GM12878 (cell line): ENCODE measurements around the gene PABPN1. TPM values are rescaled to one million over a fixed set of nuclear protein-coding genes. Genes with fewer than 3 reads are reported as not detected.

Experiments used
- ATAC-seq: fragments of 200-7000 bp; cut with Tn5 transposase; 3 replicates; pipeline ENCODE4 v1.9.1; 2020; ENCODE audit warnings: mild to moderate bottlenecking, moderate library complexity
- BruUV-seq: library from RNA; stranded (reverse); fragments of 400-500 nt; replicated peaks from 2 replicates; lab custom pipeline; 2021; lab: Mats Ljungman, UMichigan
- CTCF ChIA-PET: fragments of 300-600 bp; sonication (Branson Sonifier 250); formaldehyde crosslinking; extraction: SDS; loops from one replicate; lab custom pipeline; 2021; ENCODE audit warnings: inconsistent platforms; lab: Yijun Ruan, JAX
- POLR2A ChIA-PET: fragments of 350-600 bp; formaldehyde crosslinking; extraction: SDS; loops from one replicate; lab custom pipeline; 2021; ENCODE audit warnings: inconsistent platforms; lab: Charles Lee
- RAD21 ChIA-PET: fragments of 300-600 bp; sonication (Branson Sonifier 250); formaldehyde crosslinking; loops from one replicate; lab custom pipeline; 2023; ENCODE audit warnings: antibody characterized with exemption; ENCODE audit not compliant: unreplicated experiment; lab: Charles Lee
- SMC1A ChIA-PET: fragments of 300-600 bp; sonication (Branson Sonifier 250); formaldehyde crosslinking; loops from one replicate; lab custom pipeline; 2023; ENCODE audit not compliant: unreplicated experiment, uncharacterized antibody; lab: Charles Lee
- DNase-seq: peaks from one replicate; pipeline ENCODE4 v3.0.0-alpha.2; 2011; ENCODE audit warnings: low read depth, low spot score
- FAIRE-seq: peaks from 3 replicates; lab custom pipeline; 2011; peaks lifted over from hg19 to GRCh38; lab: Jason Lieb, UNC
- H2AFZ ChIP-seq: 2 replicates; pipeline ENCODE4 v1.6.0; 2011; ENCODE audit warnings: low read depth, low read length, control low read depth; ENCODE audit not compliant: control insufficient read depth
- H3K27ac ChIP-seq: 2 replicates; pipeline ENCODE4 v1.5.1; 2011; ENCODE audit warnings: control low read depth; ENCODE audit not compliant: control insufficient read depth, insufficient read depth
- H3K27me3 ChIP-seq, 2 experiments: replicated peaks in 1 of 2; 2 replicates each; pipeline versions ENCODE4 v1.6.0 to v1.6.1; 2011; ENCODE audit warnings: low read length in 1 of 2; ENCODE audit not compliant: control insufficient read depth in 2 of 2, insufficient read depth in 2 of 2
- H3K36me3 ChIP-seq, 2 experiments: 2 replicates each; pipeline ENCODE4 v1.5.1; 2011; ENCODE audit warnings: low read length in 1 of 2; ENCODE audit not compliant: control insufficient read depth in 2 of 2, insufficient read depth in 2 of 2
- H3K4me1 ChIP-seq: 2 replicates; pipeline ENCODE4 v1.6.1; 2011; ENCODE audit warnings: mild to moderate bottlenecking, low read length, moderate library complexity, mixed read lengths; ENCODE audit not compliant: control insufficient read depth, insufficient read depth
- H3K4me2 ChIP-seq: 2 replicates; pipeline ENCODE4 v1.6.0; 2011; ENCODE audit warnings: control low read depth; ENCODE audit not compliant: control insufficient read depth, insufficient read depth
- H3K4me3 ChIP-seq: fragments of 200-600 bp; sonication (generic); 2 replicates; pipeline ENCODE4 v1.5.1; 2016
- H3K79me2 ChIP-seq: 2 replicates; pipeline ENCODE4 v1.6.0; 2011; ENCODE audit warnings: low read length; ENCODE audit not compliant: control insufficient read depth, insufficient read depth
- H3K9ac ChIP-seq: 2 replicates; pipeline ENCODE4 v1.8.0; 2011; ENCODE audit warnings: low read length, control low read depth, mixed read lengths; ENCODE audit not compliant: control insufficient read depth, insufficient read depth
- H3K9me3 ChIP-seq: replicated peaks from 3 replicates; pipeline ENCODE4 v1.5.1; 2011; ENCODE audit warnings: mild to moderate bottlenecking, low read length; ENCODE audit not compliant: control insufficient read depth, insufficient read depth
- H4K20me1 ChIP-seq: 2 replicates; pipeline ENCODE4 v1.6.0; 2011; ENCODE audit not compliant: control insufficient read depth, insufficient read depth
- ASH2L ChIP-seq: fragments of 300-600, 200-600 bp; sonication (generic); IDR thresholded peaks from 2 replicates; pipeline ENCODE4 v1.6.1; 2017; ENCODE audit warnings: low read depth, mild to moderate bottlenecking, borderline replicate concordance
- CHD2 ChIP-seq: IDR thresholded peaks from 2 replicates; pipeline ENCODE4 v1.6.1; 2011; ENCODE audit warnings: low read depth, low read length, improper control_type of control experiment, borderline replicate concordance
- EED ChIP-seq: sonication (generic); IDR thresholded peaks from 2 replicates; pipeline ENCODE4 v1.6.1; 2016; ENCODE audit warnings: antibody characterized with exemption, low read depth
- IKZF2 ChIP-seq, 2 experiments: fragments of 450-650 bp; IDR thresholded peaks; 2 replicates each; pipeline ENCODE4 v1.6.1; 2017; ENCODE audit warnings: mild to moderate bottlenecking in 2 of 2, moderate library complexity in 2 of 2
- TARDBP ChIP-seq: IDR thresholded peaks from 2 replicates; pipeline ENCODE4 v1.6.1; 2016; ENCODE audit warnings: borderline replicate concordance
- YBX1 ChIP-seq: fragments of 450-650 bp; IDR thresholded peaks from 2 replicates; pipeline ENCODE4 v1.6.1; 2016; ENCODE audit warnings: antibody characterized with exemption
- ZNF622 ChIP-seq: fragments of 450-650 bp; IDR thresholded peaks from 2 replicates; pipeline ENCODE4 v1.6.1; 2017; ENCODE audit warnings: mild to moderate bottlenecking, inconsistent platforms
- WGBS: methylation state at CpG from one replicate; pipeline ENCODE4 v1.1.6; 2016; ENCODE audit warnings: low lambda C conversion rate; ENCODE audit not compliant: insufficient replicate concordance, insufficient coverage; ENCODE audit errors: missing lambda C conversion rate; 5-methylcytosine and 5-hydroxymethylcytosine counted together
- in situ Hi-C: fragments of 300-500 bp; cut with MboI; formaldehyde crosslinking; loops from 9 replicates; pipeline ENCODE4 v1.14.3; 2018; ENCODE audit warnings: mixed read lengths
- intact Hi-C: fragments of 100-400 bp; cut with micrococcal nuclease; formaldehyde crosslinking; loops from one replicate; pipeline ENCODE4 v1.14.2; 2022; ENCODE audit not compliant: unreplicated experiment
- polyA plus RNA-seq, 11 experiments: library from polyadenylated mRNA; depleted of rRNA in 4 of 11; unstranded in 6 of 11; stranded (reverse) in 5 of 11; fragments of >200 nt; fragmentation: Nextera tagmentation in 4 of 11; fragmentation: Illumina TruSeq in 1 of 11; extraction: Ambion mirVana in 4 of 11; extraction: Trizol in 1 of 11; gene quantifications; 1 replicate in 1 of 11; 2 replicates in 10 of 11; pipeline versions ENCODE4 v1.2.1 to v1.2.3, GENCODE V29; 2011 to 2016; ENCODE audit warnings: inconsistent platforms in 2 of 11, missing spikeins in 2 of 11, low read depth in 1 of 11
- total RNA-seq, 4 experiments: library from RNA; depleted of rRNA in 3 of 4; stranded (reverse); fragments of >200 nt in 3 of 4; fragmentation: Illumina TruSeq in 1 of 4; extraction: Trizol in 1 of 4; gene quantifications; 2 replicates each; pipeline versions ENCODE4 v1.2.1 to v1.2.3, GENCODE V29; 2013 to 2021
- TF ChIP-seq, protein P1 (sequence below): fragments of 450-650 bp; IDR thresholded peaks from 2 replicates; pipeline ENCODE4 v1.6.1; 2016; ENCODE audit warnings: mild to moderate bottlenecking
- TF ChIP-seq, protein P2 (sequence below): fragments of 450-650 bp; IDR thresholded peaks from 2 replicates; pipeline ENCODE4 v1.6.1; 2017; ENCODE audit warnings: mild to moderate bottlenecking, low read depth, inconsistent platforms; ENCODE audit not compliant: poor library complexity, severe bottlenecking
- TF ChIP-seq, protein P3 (sequence below): fragments of 450-650 bp; IDR thresholded peaks from 2 replicates; pipeline ENCODE4 v1.6.1; 2017; ENCODE audit warnings: mild to moderate bottlenecking
- TF ChIP-seq, protein P4 (sequence below): fragments of 450-650 bp; IDR thresholded peaks from 2 replicates; pipeline ENCODE4 v1.6.1; 2014; ENCODE audit warnings: mild to moderate bottlenecking
- TF ChIP-seq, protein P5 (sequence below): fragments of 450-650 bp; IDR thresholded peaks from 2 replicates; pipeline ENCODE4 v1.6.1; 2017; ENCODE audit warnings: low read depth, mild to moderate bottlenecking, moderate library complexity

Gene PABPN1
- total and polyA plus RNA-seq, 10 of the 15 experiments (the other 5 are each of a cell fraction or from before 2014, with no cell fraction given) = 31.3 to 248 (median 103) TPM

DNA sequence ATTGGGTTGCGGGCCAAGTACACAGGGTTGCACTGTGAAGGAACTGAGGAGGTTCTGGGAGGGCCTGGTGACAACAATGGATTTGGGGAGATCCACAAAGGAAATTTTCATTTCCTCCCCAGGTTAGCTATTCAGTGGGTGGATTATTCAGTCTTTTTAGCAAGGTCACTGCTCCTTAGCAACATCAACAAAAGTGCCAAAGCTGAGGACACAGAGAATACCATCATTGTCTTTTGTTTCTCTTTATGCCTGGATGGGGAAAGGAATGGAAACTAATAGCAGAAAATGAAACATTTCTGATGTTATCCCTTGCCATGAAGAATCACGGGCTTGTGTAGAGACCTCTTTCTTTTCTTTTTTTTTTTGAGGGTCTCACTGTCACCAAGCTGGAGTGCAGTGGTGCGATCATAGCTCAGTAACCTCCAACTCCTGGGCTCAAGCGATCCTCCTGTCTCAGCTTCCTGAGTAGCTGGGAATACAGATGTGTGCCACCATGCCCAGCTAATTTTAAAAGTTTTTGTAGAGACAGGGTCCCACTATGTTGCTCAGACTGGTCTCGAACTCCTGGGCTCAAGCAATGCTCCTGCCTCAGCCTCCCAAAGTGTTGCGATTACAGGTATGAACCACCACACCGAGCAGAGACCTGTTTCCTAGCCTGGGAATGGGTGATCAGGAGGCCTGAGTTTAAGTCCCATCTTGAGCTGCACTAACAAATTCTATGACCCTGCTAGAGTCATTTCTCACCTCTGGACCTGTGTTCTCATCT is 25.1 kb upstream of the PABPN1 start:
- POLR2A ChIA-PET = interaction anchor here (0.8 to 1.7 kb wide), 2 partner anchors 10 to 11 kb away, joined by 4 to 6 read pairs; partner anchors contain the start of genes BCL2L2 and HOMEZ
- in situ Hi-C loops (no loop called here), intact Hi-C loops (no loop called here)
- H3K27me3 ChIP-seq = no peaks in the 10 kb centered on the region
- H3K9me3 ChIP-seq = no peaks in the 10 kb centered on the region
- H3K79me2 ChIP-seq = peaks cover 7% of the 10 kb centered on the region
- FAIRE-seq (no peak), DNase-seq (no peak), ATAC-seq (no peak)
- H3K36me3 ChIP-seq = no peaks in the 10 kb centered on the region
- no peaks in the 10 kb centered on the region for H4K20me1 ChIP-seq
- no TSS peak for BruUV-seq
- CTCF ChIA-PET = interaction anchor here (0.6 to 6.1 kb wide), 11 partner anchors 10 to 264 kb away, joined by 3 to 40 read pairs (median 7); partner anchors contain the start of genes BCL2L2, HOMEZ and PABPN1
- RAD21 ChIA-PET = interaction anchor here (0.8 to 2.0 kb wide), 4 partner anchors 14 to 28 kb away, joined by 3 to 6 read pairs (median 4); no protein-coding TSS in a partner anchor
- TF ChIP-seq, protein P1, sequence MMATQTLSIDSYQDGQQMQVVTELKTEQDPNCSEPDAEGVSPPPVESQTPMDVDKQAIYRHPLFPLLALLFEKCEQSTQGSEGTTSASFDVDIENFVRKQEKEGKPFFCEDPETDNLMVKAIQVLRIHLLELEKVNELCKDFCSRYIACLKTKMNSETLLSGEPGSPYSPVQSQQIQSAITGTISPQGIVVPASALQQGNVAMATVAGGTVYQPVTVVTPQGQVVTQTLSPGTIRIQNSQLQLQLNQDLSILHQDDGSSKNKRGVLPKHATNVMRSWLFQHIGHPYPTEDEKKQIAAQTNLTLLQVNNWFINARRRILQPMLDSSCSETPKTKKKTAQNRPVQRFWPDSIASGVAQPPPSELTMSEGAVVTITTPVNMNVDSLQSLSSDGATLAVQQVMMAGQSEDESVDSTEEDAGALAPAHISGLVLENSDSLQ = no peak
- TF ChIP-seq YBX1 (no peak), ZNF622 (no peak), EED (no peak), IKZF2 (IDR thresholded peaks at IDR 0.05) (no peak), CHD2 (no peak), TARDBP (no peak), ASH2L (no peak)
- TF ChIP-seq, protein P2, sequence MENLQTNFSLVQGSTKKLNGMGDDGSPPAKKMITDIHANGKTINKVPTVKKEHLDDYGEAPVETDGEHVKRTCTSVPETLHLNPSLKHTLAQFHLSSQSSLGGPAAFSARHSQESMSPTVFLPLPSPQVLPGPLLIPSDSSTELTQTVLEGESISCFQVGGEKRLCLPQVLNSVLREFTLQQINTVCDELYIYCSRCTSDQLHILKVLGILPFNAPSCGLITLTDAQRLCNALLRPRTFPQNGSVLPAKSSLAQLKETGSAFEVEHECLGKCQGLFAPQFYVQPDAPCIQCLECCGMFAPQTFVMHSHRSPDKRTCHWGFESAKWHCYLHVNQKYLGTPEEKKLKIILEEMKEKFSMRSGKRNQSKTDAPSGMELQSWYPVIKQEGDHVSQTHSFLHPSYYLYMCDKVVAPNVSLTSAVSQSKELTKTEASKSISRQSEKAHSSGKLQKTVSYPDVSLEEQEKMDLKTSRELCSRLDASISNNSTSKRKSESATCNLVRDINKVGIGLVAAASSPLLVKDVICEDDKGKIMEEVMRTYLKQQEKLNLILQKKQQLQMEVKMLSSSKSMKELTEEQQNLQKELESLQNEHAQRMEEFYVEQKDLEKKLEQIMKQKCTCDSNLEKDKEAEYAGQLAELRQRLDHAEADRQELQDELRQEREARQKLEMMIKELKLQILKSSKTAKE = no peak
- TF ChIP-seq, protein P3, sequence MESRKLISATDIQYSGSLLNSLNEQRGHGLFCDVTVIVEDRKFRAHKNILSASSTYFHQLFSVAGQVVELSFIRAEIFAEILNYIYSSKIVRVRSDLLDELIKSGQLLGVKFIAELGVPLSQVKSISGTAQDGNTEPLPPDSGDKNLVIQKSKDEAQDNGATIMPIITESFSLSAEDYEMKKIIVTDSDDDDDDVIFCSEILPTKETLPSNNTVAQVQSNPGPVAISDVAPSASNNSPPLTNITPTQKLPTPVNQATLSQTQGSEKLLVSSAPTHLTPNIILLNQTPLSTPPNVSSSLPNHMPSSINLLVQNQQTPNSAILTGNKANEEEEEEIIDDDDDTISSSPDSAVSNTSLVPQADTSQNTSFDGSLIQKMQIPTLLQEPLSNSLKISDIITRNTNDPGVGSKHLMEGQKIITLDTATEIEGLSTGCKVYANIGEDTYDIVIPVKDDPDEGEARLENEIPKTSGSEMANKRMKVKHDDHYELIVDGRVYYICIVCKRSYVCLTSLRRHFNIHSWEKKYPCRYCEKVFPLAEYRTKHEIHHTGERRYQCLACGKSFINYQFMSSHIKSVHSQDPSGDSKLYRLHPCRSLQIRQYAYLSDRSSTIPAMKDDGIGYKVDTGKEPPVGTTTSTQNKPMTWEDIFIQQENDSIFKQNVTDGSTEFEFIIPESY = no peak
- TF ChIP-seq, protein P4, sequence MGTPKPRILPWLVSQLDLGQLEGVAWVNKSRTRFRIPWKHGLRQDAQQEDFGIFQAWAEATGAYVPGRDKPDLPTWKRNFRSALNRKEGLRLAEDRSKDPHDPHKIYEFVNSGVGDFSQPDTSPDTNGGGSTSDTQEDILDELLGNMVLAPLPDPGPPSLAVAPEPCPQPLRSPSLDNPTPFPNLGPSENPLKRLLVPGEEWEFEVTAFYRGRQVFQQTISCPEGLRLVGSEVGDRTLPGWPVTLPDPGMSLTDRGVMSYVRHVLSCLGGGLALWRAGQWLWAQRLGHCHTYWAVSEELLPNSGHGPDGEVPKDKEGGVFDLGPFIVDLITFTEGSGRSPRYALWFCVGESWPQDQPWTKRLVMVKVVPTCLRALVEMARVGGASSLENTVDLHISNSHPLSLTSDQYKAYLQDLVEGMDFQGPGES = no peak
- TF ChIP-seq, protein P5, sequence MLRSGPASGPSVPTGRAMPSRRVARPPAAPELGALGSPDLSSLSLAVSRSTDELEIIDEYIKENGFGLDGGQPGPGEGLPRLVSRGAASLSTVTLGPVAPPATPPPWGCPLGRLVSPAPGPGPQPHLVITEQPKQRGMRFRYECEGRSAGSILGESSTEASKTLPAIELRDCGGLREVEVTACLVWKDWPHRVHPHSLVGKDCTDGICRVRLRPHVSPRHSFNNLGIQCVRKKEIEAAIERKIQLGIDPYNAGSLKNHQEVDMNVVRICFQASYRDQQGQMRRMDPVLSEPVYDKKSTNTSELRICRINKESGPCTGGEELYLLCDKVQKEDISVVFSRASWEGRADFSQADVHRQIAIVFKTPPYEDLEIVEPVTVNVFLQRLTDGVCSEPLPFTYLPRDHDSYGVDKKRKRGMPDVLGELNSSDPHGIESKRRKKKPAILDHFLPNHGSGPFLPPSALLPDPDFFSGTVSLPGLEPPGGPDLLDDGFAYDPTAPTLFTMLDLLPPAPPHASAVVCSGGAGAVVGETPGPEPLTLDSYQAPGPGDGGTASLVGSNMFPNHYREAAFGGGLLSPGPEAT = no peak
- 94% methylated on average over 7 of the region's 7 CpGs for WGBS
- no peak overlapping the region for H3K4me3 ChIP-seq
- SMC1A ChIA-PET = interaction anchor here (1.0 to 7.1 kb wide), 4 partner anchors 9 to 225 kb away, joined by 3 to 34 read pairs (median 7); partner anchors contain the start of genes HOMEZ and PABPN1
- H3K9ac ChIP-seq = no peak overlapping the region
- no peak overlapping the region for H2AFZ ChIP-seq
- no peak overlapping the region for H3K4me2 ChIP-seq
- H3K27ac ChIP-seq = no peak overlapping the region
- 0 out of 2 replicates have a peak, but pooled peaks cover 4% of the 10 kb centered on the region for H3K4me1 ChIP-seq
